Activated B cell treated with CpG ODN at 0.5 μM for 24 hours (primary cell): ENCODE data around the gene NFATC4. TPM values are rescaled to one million over a fixed set of nuclear protein-coding genes. Genes with fewer than 3 reads are reported as not detected.
A peak's percentile ranks its signal among the peaks of the same experiment; 100 is the strongest.

Source experiments
- ATAC-seq: fragments of 200-7000 bp; cut with Tn5 transposase; one replicate; pipeline ENCODE4 v1.10.0; 2021; ENCODE audit warnings: low read depth, mild to moderate bottlenecking, moderate library complexity
- CTCF ChIA-PET: fragments of 350-600 bp; sonication (Branson Sonifier 250); formaldehyde crosslinking; loops from one replicate; lab custom pipeline; 2021; ENCODE audit warnings: antibody characterized with exemption; lab: Charles Lee
- POLR2A ChIA-PET: fragments of 350-600 bp; sonication (Branson Sonifier 250); formaldehyde crosslinking; loops from one replicate; lab custom pipeline; 2021; ENCODE audit warnings: antibody characterized with exemption; lab: Charles Lee
- DNase-seq: peaks from one replicate; pipeline ENCODE4 v3.0.0; 2022
- H3K27ac Mint-ChIP-seq: one replicate; pipeline ENCODE4 v1.8.0; 2020; ENCODE audit warnings: mixed read lengths
- H3K27me3 Mint-ChIP-seq: one replicate; pipeline ENCODE4 v1.8.0; 2021; ENCODE audit warnings: mixed read lengths
- H3K36me3 Mint-ChIP-seq: one replicate; pipeline ENCODE4 v1.8.0; 2021; ENCODE audit warnings: low read depth, mixed read lengths
- H3K4me1 Mint-ChIP-seq: one replicate; pipeline ENCODE4 v1.8.0; 2021; ENCODE audit warnings: mixed read lengths
- H3K4me3 Mint-ChIP-seq: one replicate; pipeline ENCODE4 v1.8.0; 2020; ENCODE audit warnings: mild to moderate bottlenecking, mixed read lengths
- H3K9me3 Mint-ChIP-seq: one replicate; pipeline ENCODE4 v1.8.0; 2020; ENCODE audit warnings: mixed read lengths
- intact Hi-C: fragments of 100-400 bp; cut with micrococcal nuclease; formaldehyde crosslinking; loops from one replicate; pipeline ENCODE4 v1.15.1; 2024
- total RNA-seq: library from RNA; stranded (reverse); gene quantifications from 2 replicates; pipeline ENCODE4 v1.2.3, GENCODE V29; 2022
- TF ChIP-seq, protein P1 (sequence below): fragments of 200-600 bp; IDR thresholded peaks from one replicate; pipeline ENCODE4 v1.8.0; 2022; ENCODE audit warnings: antibody characterized with exemption, mild to moderate bottlenecking

NFATC4 gene
- total RNA-seq, 1 donor from 2014 or later: 9.4 TPM

- H3K27ac Mint-ChIP-seq: no peak overlapping the region
- TF ChIP-seq, protein P1, sequence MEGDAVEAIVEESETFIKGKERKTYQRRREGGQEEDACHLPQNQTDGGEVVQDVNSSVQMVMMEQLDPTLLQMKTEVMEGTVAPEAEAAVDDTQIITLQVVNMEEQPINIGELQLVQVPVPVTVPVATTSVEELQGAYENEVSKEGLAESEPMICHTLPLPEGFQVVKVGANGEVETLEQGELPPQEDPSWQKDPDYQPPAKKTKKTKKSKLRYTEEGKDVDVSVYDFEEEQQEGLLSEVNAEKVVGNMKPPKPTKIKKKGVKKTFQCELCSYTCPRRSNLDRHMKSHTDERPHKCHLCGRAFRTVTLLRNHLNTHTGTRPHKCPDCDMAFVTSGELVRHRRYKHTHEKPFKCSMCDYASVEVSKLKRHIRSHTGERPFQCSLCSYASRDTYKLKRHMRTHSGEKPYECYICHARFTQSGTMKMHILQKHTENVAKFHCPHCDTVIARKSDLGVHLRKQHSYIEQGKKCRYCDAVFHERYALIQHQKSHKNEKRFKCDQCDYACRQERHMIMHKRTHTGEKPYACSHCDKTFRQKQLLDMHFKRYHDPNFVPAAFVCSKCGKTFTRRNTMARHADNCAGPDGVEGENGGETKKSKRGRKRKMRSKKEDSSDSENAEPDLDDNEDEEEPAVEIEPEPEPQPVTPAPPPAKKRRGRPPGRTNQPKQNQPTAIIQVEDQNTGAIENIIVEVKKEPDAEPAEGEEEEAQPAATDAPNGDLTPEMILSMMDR: no peak
- no peak overlapping the region for H3K4me3 Mint-ChIP-seq
- DNase-seq (no peak), ATAC-seq (no peak)
- H3K4me1 Mint-ChIP-seq: peaks cover 11% of the 10 kb centered on the region
- ChIA-PET POLR2A (interaction anchor here (0.7 to 2.7 kb wide), 2 partner anchors 24 to 34 kb away, joined by 3 to 10 read pairs; partner anchors contain the start of genes CBLN3 and KHNYN), CTCF (no interaction called here)
- peaks cover 21% of the 10 kb centered on the region for H3K27me3 Mint-ChIP-seq
- H3K36me3 Mint-ChIP-seq: no peaks in the 10 kb centered on the region
- H3K9me3 Mint-ChIP-seq: no peaks in the 10 kb centered on the region
- intact Hi-C loops: loop anchor here (5.0 kb wide), 1 partner anchor 36 kb away; no protein-coding TSS in a partner anchor
Observed at GRCh38 chr14:24395609-24396582, 27.9 kb downstream of the NFATC4 start.

DNA sequence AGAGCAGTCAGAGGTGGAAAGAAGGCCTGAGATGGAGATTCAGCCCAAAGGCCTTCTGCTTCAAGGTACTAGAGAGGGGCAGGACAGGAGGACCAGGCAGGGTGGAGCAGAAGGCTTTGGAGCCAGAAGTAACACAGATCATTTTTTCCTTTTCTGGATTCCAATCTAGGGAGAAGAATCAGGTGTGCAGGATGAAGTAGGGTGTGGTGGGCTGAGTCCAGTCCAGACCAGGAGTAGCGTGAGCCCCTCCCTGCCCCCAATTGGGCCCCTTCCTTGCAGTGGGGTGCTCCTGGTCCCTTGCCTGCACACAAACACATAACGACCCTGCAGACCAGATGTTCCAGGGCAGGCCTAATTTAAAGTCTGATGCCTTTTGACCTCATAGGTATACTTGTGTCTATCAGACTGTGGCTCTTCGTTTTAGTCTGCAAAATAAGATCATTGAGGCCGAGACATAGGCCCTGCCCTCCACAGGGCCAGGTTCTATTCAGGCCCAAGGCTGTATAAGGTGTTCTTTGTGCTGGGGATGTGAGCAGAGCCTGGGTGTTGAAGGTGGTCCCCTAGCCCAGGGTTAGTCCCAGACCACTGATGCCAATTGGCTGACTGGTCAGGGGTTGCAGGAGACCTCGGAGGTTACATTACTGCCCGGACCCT, 29.8 kb downstream of the NFATC4 start:
- Mint-ChIP-seq H3K27ac (no peak overlapping the region), H3K4me3 (peak overlapping the region; percentile 1)
- intact Hi-C loops: loop anchor here (5.0 kb wide), 1 partner anchor 35 kb away; no protein-coding TSS in a partner anchor

GRCh38 chr14:24398293-24398652, 30.3 kb downstream of the NFATC4 start:
- Mint-ChIP-seq H3K27ac (no peak overlapping the region), H3K4me3 (no peak overlapping the region), H3K36me3 (no peaks in the 10 kb centered on the region), H3K9me3 (no peaks in the 10 kb centered on the region), H3K4me1 (peaks cover 11% of the 10 kb centered on the region), H3K27me3 (peaks cover 27% of the 10 kb centered on the region)
- ChIA-PET POLR2A (interaction anchor here (0.6 to 1.1 kb wide), 2 partner anchors 32 kb away, joined by 3 to 8 read pairs; partner anchors contain the start of gene KHNYN), CTCF (interaction anchor here (1.2 kb wide), 1 partner anchor 33 kb away, joined by 3 read pairs; no protein-coding TSS in a partner anchor)
- no peak for DNase-seq
- no peak for ATAC-seq
- intact Hi-C loops: loop anchor here (5.0 kb wide), 1 partner anchor 34 kb away; no protein-coding TSS in a partner anchor
- TF ChIP-seq, protein P1: no peak

More for the DNA sequence above, 29.8 kb downstream of the NFATC4 start:
- TF ChIP-seq, protein P1: no peak
- CTCF ChIA-PET: interaction anchor here (1.2 kb wide), 1 partner anchor 33 kb away, joined by 3 read pairs; no protein-coding TSS in a partner anchor
- Mint-ChIP-seq H3K36me3 (no peaks in the 10 kb centered on the region), H3K9me3 (no peaks in the 10 kb centered on the region), H3K4me1 (peaks cover 11% of the 10 kb centered on the region), H3K27me3 (peaks cover 22% of the 10 kb centered on the region)
- DNase-seq (no peak), ATAC-seq (no peak)
- POLR2A ChIA-PET: no interaction called here

DNA sequence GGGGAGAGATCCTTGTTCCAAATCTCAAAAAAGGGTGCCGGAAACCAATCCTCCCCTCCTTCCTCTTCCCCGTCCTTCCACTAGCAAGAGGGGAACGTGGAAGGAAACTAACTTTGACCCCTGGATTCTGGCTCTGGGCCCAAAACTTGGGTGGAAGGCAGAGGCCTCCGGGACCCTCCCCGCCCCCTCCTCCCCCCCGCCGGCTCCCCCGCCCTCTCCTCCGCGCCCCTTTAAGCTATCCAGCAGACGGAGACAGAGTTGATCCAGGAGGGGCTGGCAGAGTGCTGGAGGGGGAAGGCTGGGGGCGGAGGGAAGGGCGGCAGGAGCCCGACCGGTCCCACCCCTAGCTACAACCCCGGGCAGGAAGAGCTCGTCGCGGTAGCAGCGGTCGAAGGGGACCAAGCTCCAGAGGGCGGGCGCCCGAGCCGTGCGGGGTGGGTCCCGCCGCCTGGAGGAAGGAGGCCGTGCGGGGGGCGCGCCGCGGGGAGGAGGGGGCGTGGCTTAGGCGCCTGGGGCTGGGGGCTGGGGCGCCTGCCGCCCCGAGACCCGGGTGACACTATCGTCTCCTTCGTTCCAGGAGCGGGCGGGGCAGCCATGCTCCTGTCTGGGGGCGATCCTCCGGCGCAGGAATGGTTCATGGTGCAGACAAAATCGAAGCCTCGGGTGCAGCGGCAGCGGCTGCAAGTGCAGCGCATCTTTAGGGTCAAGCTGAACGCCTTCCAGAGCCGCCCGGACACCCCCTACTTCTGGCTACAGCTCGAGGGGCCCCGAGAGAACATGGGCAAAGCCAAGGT, 30.9 kb downstream of the NFATC4 start, which contains the start of gene NYNRIN:
Gene NYNRIN (plus strand): TSS at position 351 of the 794 bp plus-strand sequence. CDS start 244 bp downstream, at position 595.
- peaks cover 30% of the 10 kb centered on the region for H3K27me3 Mint-ChIP-seq
- H3K36me3 Mint-ChIP-seq: no peaks in the 10 kb centered on the region
- H3K9me3 Mint-ChIP-seq: no peaks in the 10 kb centered on the region
- no peak within 1 kb of the TSS for H3K27ac Mint-ChIP-seq
- intact Hi-C loops: loop anchor here (5.0 kb wide), 1 partner anchor 33 kb away; no protein-coding TSS in a partner anchor
- peaks cover 11% of the 10 kb centered on the region for H3K4me1 Mint-ChIP-seq
- ATAC-seq (peak; percentile 89), DNase-seq (peak; percentile 30)
- H3K4me3 Mint-ChIP-seq: peak within 1 kb of the TSS; percentile 71
- TF ChIP-seq, protein P1: no peak
- ChIA-PET POLR2A (interaction anchor here (0.6 to 1.1 kb wide), 3 partner anchors 31 to 318 kb away, joined by 3 to 8 read pairs (median 5); partner anchors contain the start of gene KHNYN), CTCF (interaction anchor here (1.2 kb wide), 1 partner anchor 32 kb away, joined by 3 read pairs; no protein-coding TSS in a partner anchor)
